Measurements from ENCODE around the gene KCNMB4.

DNA sequence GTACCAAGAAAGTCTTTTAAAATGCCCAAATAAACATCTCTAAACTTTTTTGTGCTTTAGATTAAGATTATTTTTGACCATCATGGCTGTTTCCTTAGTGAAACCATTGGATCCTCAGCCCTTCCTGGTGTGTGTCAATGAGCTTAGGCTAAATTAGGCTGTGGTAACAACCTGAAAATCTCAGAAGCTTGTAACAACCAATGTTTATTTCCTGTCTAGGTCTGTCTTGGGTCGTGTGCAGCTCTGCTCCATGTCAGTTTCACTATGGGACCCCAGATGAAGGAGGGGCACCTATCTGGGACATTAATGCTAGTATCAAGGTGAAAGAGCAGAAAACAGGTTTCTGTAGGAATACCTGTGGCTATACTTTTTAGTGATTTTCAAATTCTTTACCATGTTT lies 49.9 kb downstream of the KCNMB4 start:
- TF ChIP-seq EZH2phosphoT487 (IDR thresholded peaks at IDR 0.05; ENCODE audit: borderline replicate concordance, low read length): no peak
- TF ChIP-seq, protein P1, sequence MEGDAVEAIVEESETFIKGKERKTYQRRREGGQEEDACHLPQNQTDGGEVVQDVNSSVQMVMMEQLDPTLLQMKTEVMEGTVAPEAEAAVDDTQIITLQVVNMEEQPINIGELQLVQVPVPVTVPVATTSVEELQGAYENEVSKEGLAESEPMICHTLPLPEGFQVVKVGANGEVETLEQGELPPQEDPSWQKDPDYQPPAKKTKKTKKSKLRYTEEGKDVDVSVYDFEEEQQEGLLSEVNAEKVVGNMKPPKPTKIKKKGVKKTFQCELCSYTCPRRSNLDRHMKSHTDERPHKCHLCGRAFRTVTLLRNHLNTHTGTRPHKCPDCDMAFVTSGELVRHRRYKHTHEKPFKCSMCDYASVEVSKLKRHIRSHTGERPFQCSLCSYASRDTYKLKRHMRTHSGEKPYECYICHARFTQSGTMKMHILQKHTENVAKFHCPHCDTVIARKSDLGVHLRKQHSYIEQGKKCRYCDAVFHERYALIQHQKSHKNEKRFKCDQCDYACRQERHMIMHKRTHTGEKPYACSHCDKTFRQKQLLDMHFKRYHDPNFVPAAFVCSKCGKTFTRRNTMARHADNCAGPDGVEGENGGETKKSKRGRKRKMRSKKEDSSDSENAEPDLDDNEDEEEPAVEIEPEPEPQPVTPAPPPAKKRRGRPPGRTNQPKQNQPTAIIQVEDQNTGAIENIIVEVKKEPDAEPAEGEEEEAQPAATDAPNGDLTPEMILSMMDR (IDR thresholded peaks at IDR 0.05; ENCODE audit: low read depth, low read length, poor library complexity, severe bottlenecking): no peak
